HG02981 (cell line): ENCODE results near the gene CIPC.

Source experiments
- ATAC-seq: cut with Tn5 transposase; IDR thresholded peaks from one replicate; pipeline ENCODE4 v1.9.1; 2021; ENCODE audit warnings: mild to moderate bottlenecking, moderate library complexity; ENCODE audit not compliant: unreplicated experiment

Gene CIPC

GRCh38 chr14:77068517-77069200 lies 29.4 kb upstream of the CIPC start:
- no peak for ATAC-seq

GRCh38 chr14:77069551-77069950 lies 28.5 kb upstream of the CIPC start:
- ATAC-seq, result no peak

- ATAC-seq, result no peak
Observed at GRCh38 chr14:77071938-77072388, 26.1 kb upstream of the CIPC start.

GRCh38 chr14:77074969-77075368 lies 23.1 kb upstream of the CIPC start:
- no peak for ATAC-seq

GRCh38 chr14:77076113-77076631 lies 21.9 kb upstream of the CIPC start:
- ATAC-seq, result no peak

- no peak for ATAC-seq
Observed at GRCh38 chr14:77077040-77077439, 21.0 kb upstream of the CIPC start.

- ATAC-seq, result no peak
Observed at GRCh38 chr14:77082356-77082755, 15.7 kb upstream of the CIPC start.

- ATAC-seq, result no peak
Observed at GRCh38 chr14:77083082-77083481, 15.0 kb upstream of the CIPC start.

GRCh38 chr14:77084985-77085384 lies 13.1 kb upstream of the CIPC start:
- no peak for ATAC-seq

GRCh38 chr14:77085538-77085937 lies 12.5 kb upstream of the CIPC start:
- no peak for ATAC-seq

GRCh38 chr14:77086017-77086727 lies 11.9 kb upstream of the CIPC start:
- ATAC-seq, result peak; percentile 65

- ATAC-seq, result no peak
Observed at GRCh38 chr14:77086951-77087350, 11.1 kb upstream of the CIPC start.

GRCh38 chr14:77087631-77088030 lies 10.4 kb upstream of the CIPC start:
- ATAC-seq, result no peak

GRCh38 chr14:77088219-77088618 lies 9.8 kb upstream of the CIPC start:
- ATAC-seq, result no peak

- ATAC-seq, result no peak
Observed at GRCh38 chr14:77088645-77089044, 9.4 kb upstream of the CIPC start.

GRCh38 chr14:77091518-77091917 lies 6.5 kb upstream of the CIPC start:
- ATAC-seq, result no peak

GRCh38 chr14:77092676-77093075 lies 5.4 kb upstream of the CIPC start:
- ATAC-seq, result no peak

GRCh38 chr14:77094672-77095284 lies 3.3 kb upstream of the CIPC start:
- ATAC-seq, result no peak

- ATAC-seq, result peak; percentile 2
Observed at GRCh38 chr14:77097006-77097699, 905 bp upstream of the CIPC start.

GRCh38 chr14:77098529-77099353 lies 683 bp downstream of the CIPC start:
- no peak for ATAC-seq
